ENCODE data around the gene SRPRA.
A peak's percentile ranks its signal among the peaks of the same experiment; 100 is the strongest.
"Not testable (repeated sequence)": the region's sequence is repeated elsewhere in the genome, so short reads cannot be mapped to it uniquely, and the experiment has no call there.

Gene SRPRA

GRCh38 chr11:126268708-126269579 lies at the start of gene SRPRA, which contains the start of gene FOXRED1:
TSS of gene SRPRA (minus strand) at chr11:126268895. CDS start at chr11:126268804, 91 bp downstream.
TSS of gene FOXRED1 (plus strand) at chr11:126269154. CDS start at chr11:126269207, 53 bp downstream.
- peak; percentile 99 for DNase-seq

GRCh38 chr11:126317756-126318573 lies 49.3 kb upstream of the SRPRA start:
- peak; percentile 78 for DNase-seq

GRCh38 chr11:126317432-126317755 lies 48.7 kb upstream of the SRPRA start:
- DNase-seq = no peak

GRCh38 chr11:126313826-126314225 lies 45.1 kb upstream of the SRPRA start:
- no peak for DNase-seq

- no peak for DNase-seq
These were observed 44.3 kb upstream of the SRPRA start for GRCh38 chr11:126312961-126313360.

- no peak for DNase-seq
These were observed 43.0 kb upstream of the SRPRA start for GRCh38 chr11:126311401-126312291.

GRCh38 chr11:126310992-126311310 lies 42.3 kb upstream of the SRPRA start:
- no peak for DNase-seq

- DNase-seq = peak; percentile 76
These were observed 41.7 kb upstream of the SRPRA start for GRCh38 chr11:126310200-126310991.

GRCh38 chr11:126308771-126309170 lies 40.1 kb upstream of the SRPRA start:
- not testable (repeated sequence) for DNase-seq

- DNase-seq = no peak
These were observed 39.6 kb upstream of the SRPRA start for GRCh38 chr11:126308271-126308671.

- peak; percentile 56 for DNase-seq
These were observed 39.0 kb upstream of the SRPRA start for GRCh38 chr11:126307706-126308105.

- DNase-seq = no peak
These were observed 37.0 kb upstream of the SRPRA start for GRCh38 chr11:126305699-126306098.

GRCh38 chr11:126304457-126305075 lies 35.9 kb upstream of the SRPRA start:
- DNase-seq = no peak

- peak; percentile 90 for DNase-seq
These were observed 35.1 kb upstream of the SRPRA start, which contains the start of gene DCPS for GRCh38 chr11:126303623-126304456. TSS of gene DCPS (plus strand) at chr11:126304060. CDS start at chr11:126304081, 21 bp downstream.

- no peak for DNase-seq
These were observed 28.3 kb upstream of the SRPRA start for GRCh38 chr11:126297004-126297403.

GRCh38 chr11:126293726-126294125 lies 25.0 kb upstream of the SRPRA start:
- DNase-seq = no peak

- DNase-seq = no peak
These were observed 22.2 kb upstream of the SRPRA start for GRCh38 chr11:126290887-126291286.

- DNase-seq = no peak
These were observed 19.5 kb upstream of the SRPRA start for GRCh38 chr11:126288237-126288636.

GRCh38 chr11:126284829-126285228 lies 16.1 kb upstream of the SRPRA start:
- peak; percentile 96 for DNase-seq

Measured in EL (cell line).